Tibial nerve (tissue), 4 donors: ENCODE results near the gene IP6K1. TPM values are rescaled to one million over a fixed set of nuclear protein-coding genes. Genes with fewer than 3 reads are reported as not detected.

ENCODE experiments used
- DNase-seq, 2 donors: peaks; one replicate each; pipeline ENCODE4 v3.0.0-alpha.2; 2019; ENCODE audit warnings: low spot score in 2 of 2
- H3K27ac ChIP-seq, 4 donors: fragments of 200-600 bp; sonication (generic) in 3 of 4; one replicate each; pipeline ENCODE4 v1.5.1; 2017 to 2019; ENCODE audit warnings: mild to moderate bottlenecking in 1 of 4
- H3K27me3 ChIP-seq, 2 donors: fragments of 200-600 bp; sonication (generic) in 1 of 2; one replicate each; pipeline versions ENCODE4 v1.5.1 to v1.6.0; 2017 to 2019
- H3K36me3 ChIP-seq, 3 donors: fragments of 200-600 bp; sonication (generic); one replicate each; pipeline ENCODE4 v1.5.1; 2018 to 2019
- H3K4me1 ChIP-seq, 4 donors: fragments of 200-600 bp; sonication (generic) in 3 of 4; one replicate each; pipeline ENCODE4 v1.5.1; 2017 to 2019
- H3K4me3 ChIP-seq, 4 donors: fragments of 200-600 bp; sonication (generic) in 3 of 4; one replicate each; pipeline ENCODE4 v1.5.1; 2017 to 2019; ENCODE audit warnings: mild to moderate bottlenecking in 1 of 4, moderate library complexity in 1 of 4
- H3K9me3 ChIP-seq, 4 donors: fragments of 200-600 bp; sonication (generic) in 3 of 4; one replicate each; pipeline ENCODE4 v1.5.1; 2017 to 2019
- EP300 ChIP-seq, 2 donors: sonication (generic); formaldehyde crosslinking; IDR thresholded peaks; one replicate each; pipeline ENCODE4 v1.6.1; 2017; ENCODE audit warnings: antibody characterized with exemption in 2 of 2, mild to moderate bottlenecking in 1 of 2
- POLR2A ChIP-seq, 2 donors: fragments of 450-650 bp; IDR thresholded peaks; one replicate each; pipeline ENCODE4 v1.6.1; 2017; ENCODE audit warnings: antibody characterized with exemption in 2 of 2, mild to moderate bottlenecking in 2 of 2, moderate library complexity in 2 of 2
- WGBS, 2 donors: methylation state at CpG; one replicate each; pipeline ENCODE4 v1.1.5; 2018; 5-methylcytosine and 5-hydroxymethylcytosine counted together
- total RNA-seq, 4 donors: library from RNA; depleted of rRNA; stranded (reverse); fragments of >200 nt; gene quantifications; one replicate each; pipeline ENCODE4 v1.1.0, GENCODE V29; 2016
- TF ChIP-seq, protein P1 (sequence below), 5 experiments: fragments of 200-600 bp in 3 of 5; fragments of 450-650 bp in 2 of 5; sonication (generic) in 3 of 5; IDR thresholded peaks; one replicate each; pipeline ENCODE4 v1.5.1; 2016 to 2019; ENCODE audit warnings: antibody characterized with exemption in 5 of 5, mild to moderate bottlenecking in 3 of 5, moderate library complexity in 2 of 5

Gene IP6K1
- total RNA-seq, 4 donors from 2014 or later: 43.2 to 77.5 (median 50.7) TPM

DNA sequence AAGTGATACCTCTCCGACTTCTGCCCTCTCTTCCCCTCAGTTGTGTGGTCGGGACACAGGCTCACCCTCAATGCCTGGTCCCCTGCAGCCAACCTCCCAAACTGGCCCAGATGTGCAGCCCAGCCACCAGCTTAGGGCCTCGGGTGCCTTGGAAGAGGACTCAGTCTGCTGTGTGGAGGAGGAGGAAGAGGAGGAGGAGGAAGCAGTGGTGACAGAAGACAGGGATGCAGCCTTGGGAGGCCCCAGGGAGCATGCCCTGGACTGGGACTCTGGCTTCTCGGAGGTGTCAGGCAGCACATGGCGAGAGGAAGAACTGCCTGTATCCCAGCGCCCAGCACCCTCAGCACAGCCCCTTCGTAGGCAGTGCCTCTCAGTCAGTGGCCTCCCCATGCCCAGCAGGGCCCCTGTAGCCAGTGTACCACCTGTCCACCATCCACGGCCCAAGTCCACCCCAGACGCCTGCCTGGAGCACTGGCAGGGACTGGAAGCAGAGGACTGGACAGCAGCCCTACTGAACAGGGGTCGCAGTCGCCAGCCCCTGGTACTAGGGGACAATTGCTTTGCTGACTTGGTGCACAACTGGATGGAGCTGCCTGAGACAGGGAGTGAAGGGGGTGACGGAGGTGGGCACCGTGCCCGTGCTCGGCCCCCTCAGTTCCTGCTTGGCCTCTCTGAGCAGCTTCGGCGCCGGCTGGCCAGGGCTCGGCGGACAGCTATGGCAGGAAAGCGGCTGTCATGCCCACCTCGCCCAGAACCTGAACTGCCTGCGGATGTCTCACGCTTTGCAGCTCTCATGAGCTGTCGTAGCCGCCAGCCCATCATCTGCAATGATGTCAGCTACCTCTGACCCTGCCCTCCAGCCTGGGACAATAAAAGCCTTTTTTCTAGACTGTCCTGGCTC is 18.0 kb upstream of the IP6K1 start:
- Histone ChIP-seq H3K4me3 (peak overlapping the region; percentile 71 to 96 (median 88)), H3K27ac (peak overlapping the region in 3 of 4 donors; percentile 88 to 98 (median 93))
- 53 to 56% methylated on average over 17 to 24 of the region's 26 CpGs for WGBS, 2 donors

DNA sequence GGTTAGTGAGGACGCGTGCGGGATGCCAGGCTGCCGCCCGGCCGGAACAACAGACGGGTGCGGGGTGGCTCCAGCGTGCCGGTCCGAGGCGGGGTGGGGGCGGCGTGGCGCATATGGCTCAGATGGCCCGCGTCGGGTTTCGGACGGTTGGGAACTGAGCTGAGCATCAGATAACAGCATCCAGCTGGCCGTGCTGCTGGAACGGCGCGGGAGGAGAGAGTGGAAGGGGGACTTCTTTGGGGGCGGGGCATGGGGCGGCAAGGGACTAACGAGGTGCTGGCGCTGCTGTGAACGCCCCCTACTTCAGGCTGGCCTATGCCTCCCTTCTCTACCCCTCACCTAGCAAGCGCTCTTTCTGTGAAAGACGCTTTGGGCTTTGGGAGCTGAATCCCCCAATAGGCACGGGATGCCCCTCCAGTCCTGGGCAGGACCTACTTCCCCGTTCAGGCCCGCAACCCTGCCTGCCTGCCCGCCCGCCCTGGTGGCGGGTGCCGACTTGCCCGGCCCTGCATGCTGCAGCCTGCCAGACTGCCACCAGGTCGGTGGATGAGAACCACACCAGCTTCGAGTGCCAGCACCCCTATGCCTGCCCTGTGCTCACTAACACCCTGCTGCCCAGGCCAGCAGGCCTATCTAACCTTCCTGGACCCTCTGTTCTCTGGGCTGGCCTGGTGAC is 17.3 kb upstream of the IP6K1 start:
- DNase-seq: no peak
- 2 to 7% methylated on average over 13 to 19 of the region's 41 CpGs for WGBS, 2 donors
- Histone ChIP-seq H3K4me3 (peak overlapping the region; percentile 71 to 96 (median 88)), H3K9me3 (no peaks in the 10 kb centered on the region), H3K27me3 (no peaks in the 10 kb centered on the region), H3K27ac (peak overlapping the region; percentile 86 to 98 (median 92)), H3K36me3 (peaks cover 0 to 5% (median 0%) of the 10 kb centered on the region in 3 donors), H3K4me1 (peaks cover 0 to 69% (median 44%) of the 10 kb centered on the region in 4 donors)
- TF ChIP-seq POLR2A (IDR thresholded peaks at IDR 0.05): no peak
- TF ChIP-seq EP300 (IDR thresholded peaks at IDR 0.05): no peak
- TF ChIP-seq, protein P1, sequence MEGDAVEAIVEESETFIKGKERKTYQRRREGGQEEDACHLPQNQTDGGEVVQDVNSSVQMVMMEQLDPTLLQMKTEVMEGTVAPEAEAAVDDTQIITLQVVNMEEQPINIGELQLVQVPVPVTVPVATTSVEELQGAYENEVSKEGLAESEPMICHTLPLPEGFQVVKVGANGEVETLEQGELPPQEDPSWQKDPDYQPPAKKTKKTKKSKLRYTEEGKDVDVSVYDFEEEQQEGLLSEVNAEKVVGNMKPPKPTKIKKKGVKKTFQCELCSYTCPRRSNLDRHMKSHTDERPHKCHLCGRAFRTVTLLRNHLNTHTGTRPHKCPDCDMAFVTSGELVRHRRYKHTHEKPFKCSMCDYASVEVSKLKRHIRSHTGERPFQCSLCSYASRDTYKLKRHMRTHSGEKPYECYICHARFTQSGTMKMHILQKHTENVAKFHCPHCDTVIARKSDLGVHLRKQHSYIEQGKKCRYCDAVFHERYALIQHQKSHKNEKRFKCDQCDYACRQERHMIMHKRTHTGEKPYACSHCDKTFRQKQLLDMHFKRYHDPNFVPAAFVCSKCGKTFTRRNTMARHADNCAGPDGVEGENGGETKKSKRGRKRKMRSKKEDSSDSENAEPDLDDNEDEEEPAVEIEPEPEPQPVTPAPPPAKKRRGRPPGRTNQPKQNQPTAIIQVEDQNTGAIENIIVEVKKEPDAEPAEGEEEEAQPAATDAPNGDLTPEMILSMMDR (IDR thresholded peaks at IDR 0.05): peak in 1 of 5 experiments; percentile 13

More for the DNA sequence above, 18.0 kb upstream of the IP6K1 start:
- Histone ChIP-seq H3K27me3 (no peaks in the 10 kb centered on the region), H3K36me3 (peaks cover 0 to 13% (median 0%) of the 10 kb centered on the region in 3 donors), H3K9me3 (no peaks in the 10 kb centered on the region), H3K4me1 (peaks cover 0 to 61% (median 44%) of the 10 kb centered on the region in 4 donors)
- no peak for TF ChIP-seq EP300 (IDR thresholded peaks at IDR 0.05)
- no peak for TF ChIP-seq POLR2A (IDR thresholded peaks at IDR 0.05)
- TF ChIP-seq, protein P1 (IDR thresholded peaks at IDR 0.05): no peak
- no peak for DNase-seq

DNA sequence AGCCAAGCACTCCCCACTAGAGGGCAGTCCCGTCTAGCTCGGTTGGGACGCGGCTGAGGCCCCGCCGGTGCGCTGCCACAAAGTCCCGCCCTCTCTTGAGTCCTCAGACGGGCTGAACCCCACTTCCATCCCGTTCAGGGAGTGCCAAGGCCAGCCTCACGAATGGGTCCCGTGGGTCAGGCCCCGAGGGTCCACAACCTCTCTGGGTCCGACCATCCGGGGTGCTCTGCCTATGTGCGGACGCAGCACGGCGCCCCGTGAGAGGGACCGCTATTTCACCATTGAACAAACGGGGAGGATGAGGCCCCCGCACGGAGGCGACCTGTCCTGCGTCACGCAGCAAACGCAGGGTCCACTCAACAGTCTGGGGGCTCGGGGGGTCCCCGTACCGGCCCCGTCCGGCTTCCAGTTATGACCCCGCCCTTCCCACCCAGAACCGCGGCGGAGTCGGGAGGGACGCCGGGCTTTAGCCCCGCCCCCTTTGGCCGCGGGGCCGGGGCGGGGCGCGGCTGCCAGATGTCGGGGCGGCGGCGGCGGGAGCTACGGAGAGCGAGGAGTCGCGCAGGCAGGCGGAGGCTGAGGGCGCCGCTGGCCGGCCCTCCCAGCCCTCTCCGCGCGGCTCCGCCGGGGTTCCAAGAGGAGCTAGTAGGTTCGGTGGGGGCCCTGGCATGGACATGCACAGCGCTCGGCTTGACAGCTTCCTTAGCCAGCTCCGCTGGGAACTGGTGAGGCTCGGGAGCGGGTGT is 16.6 kb upstream of the IP6K1 start, which contains the start of gene INKA1:
TSS of gene INKA1 (plus strand) at position 543 of the 746 bp plus-strand sequence. CDS start at position 675, 132 bp downstream.
- peak in 1 of 2 donors; percentile 78 for TF ChIP-seq POLR2A (IDR thresholded peaks at IDR 0.05)
- peak in 1 of 2 donors; percentile 55 for TF ChIP-seq EP300 (IDR thresholded peaks at IDR 0.05)
- TF ChIP-seq, protein P1 (IDR thresholded peaks at IDR 0.05): peak; percentile 90 to 96 (median 92)
- peaks cover 0 to 66% (median 42%) of the 10 kb centered on the region in 4 donors for H3K4me1 ChIP-seq
- 1% methylated on average over 41 to 48 of the region's 71 CpGs for WGBS, 2 donors

DNA sequence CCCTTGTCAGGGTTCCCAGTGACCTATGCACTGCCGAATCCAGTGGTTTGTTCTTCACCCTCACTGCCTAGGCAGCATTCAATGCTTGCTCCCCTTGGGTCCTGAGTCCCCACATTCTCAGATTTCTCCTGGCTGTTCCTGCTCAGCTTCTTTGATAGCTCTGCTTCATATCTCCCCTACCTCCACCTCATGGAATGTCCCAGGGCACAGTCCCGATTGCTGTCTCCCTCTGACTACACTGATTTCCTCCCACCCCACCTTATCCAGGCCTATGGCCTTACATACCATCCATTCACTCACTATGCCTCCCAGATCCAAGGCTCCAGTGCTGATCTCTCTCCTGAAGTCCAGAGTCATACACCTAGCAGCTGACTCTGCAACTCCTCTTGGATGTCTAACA is 14.8 kb upstream of the IP6K1 start:
- TF ChIP-seq, protein P1 (IDR thresholded peaks at IDR 0.05): no peak
- TF ChIP-seq EP300 (IDR thresholded peaks at IDR 0.05): no peak
- TF ChIP-seq POLR2A (IDR thresholded peaks at IDR 0.05): no peak
- H3K4me3 ChIP-seq: no peak overlapping the region
- no peak for DNase-seq
- no peaks in the 10 kb centered on the region for H3K9me3 ChIP-seq
- WGBS, 2 donors: 74 to 81% methylated on average over 2 of the region's 2 CpGs
- H3K36me3 ChIP-seq: no peaks in the 10 kb centered on the region
- H3K4me1 ChIP-seq: peaks cover 0 to 48% (median 26%) of the 10 kb centered on the region in 4 donors
- H3K27me3 ChIP-seq: no peaks in the 10 kb centered on the region
- no peak overlapping the region for H3K27ac ChIP-seq

More for the DNA sequence above, 16.6 kb upstream of the IP6K1 start, which contains the start of gene INKA1:
- Histone ChIP-seq H3K36me3 (peaks cover 0 to 3% (median 0%) of the 10 kb centered on the region in 3 donors), H3K4me3 (peak within 1 kb of the TSS; percentile 71 to 96 (median 88)), H3K9me3 (no peaks in the 10 kb centered on the region), H3K27ac (peak within 1 kb of the TSS; percentile 86 to 98 (median 92)), H3K27me3 (no peaks in the 10 kb centered on the region)
- DNase-seq: peak; percentile 80 to 85
